HepG2 (cell line): ENCODE measurements around the gene FAF2. TPM values are rescaled to one million over a fixed set of nuclear protein-coding genes. Genes with fewer than 3 reads are reported as not detected.

Experiments used
- ATF6 ChIP-seq: sonication (generic); formaldehyde crosslinking; conservative IDR thresholded peaks from 2 replicates; pipeline ENCODE4 v1.4.0; 2020; ENCODE audit warnings: missing genetic modification reagents
- BHLHE40 ChIP-seq: IDR thresholded peaks from 2 replicates; pipeline ENCODE4 v1.6.1; 2011; ENCODE audit warnings: low read length, improper control_type of control experiment
- MAZ ChIP-seq, 2 experiments: sonication (generic) in 1 of 2; formaldehyde crosslinking in 1 of 2; IDR thresholded peaks; 2 replicates each; pipeline versions ENCODE4 v1.5.0 to v1.6.1; 2012 to 2020; ENCODE audit warnings: low read depth in 2 of 2, mild to moderate bottlenecking in 2 of 2, borderline replicate concordance in 1 of 2, improper control_type of control experiment in 1 of 2, low read length in 1 of 2, missing genetic modification reagents in 1 of 2, moderate library complexity in 1 of 2
- MEIS2 ChIP-seq: sonication (generic); formaldehyde crosslinking; IDR thresholded peaks from 2 replicates; pipeline ENCODE4 v1.9.0; 2021; ENCODE audit warnings: mild to moderate bottlenecking, missing genetic modification reagents
- POLR2AphosphoS5 ChIP-seq: IDR thresholded peaks from 2 replicates; pipeline ENCODE4 v1.6.1; 2012; ENCODE audit warnings: low read depth, low read length
- SIN3B ChIP-seq: fragments of 150-350 bp; IDR thresholded peaks from 2 replicates; pipeline ENCODE4 v1.6.1; 2014; ENCODE audit warnings: low read length
- SP1 ChIP-seq, 2 experiments: fragments of 450-650 bp in 1 of 2; sonication (generic) in 1 of 2; formaldehyde crosslinking in 1 of 2; IDR thresholded peaks; 2 replicates each; pipeline versions ENCODE4 v1.4.0 to v1.6.1; 2016 to 2020; ENCODE audit warnings: missing genetic modification reagents in 1 of 2
- TARDBP ChIP-seq: sonication (generic); formaldehyde crosslinking; IDR thresholded peaks from 2 replicates; pipeline ENCODE4 v1.8.0; 2022; ENCODE audit warnings: mild to moderate bottlenecking, missing genetic modification reagents
- TGIF2 ChIP-seq: IDR thresholded peaks from 2 replicates; pipeline ENCODE4 v1.6.1; 2016; ENCODE audit warnings: control low read depth, missing compliant biosample characterization
- THAP11 ChIP-seq: IDR thresholded peaks from 2 replicates; pipeline ENCODE4 v1.6.1; 2016; ENCODE audit warnings: missing biosample characterization, missing genetic modification reagents
- THRA ChIP-seq: sonication (generic); formaldehyde crosslinking; IDR thresholded peaks from 2 replicates; pipeline ENCODE4 v1.4.0; 2020; ENCODE audit warnings: missing genetic modification reagents, borderline replicate concordance
- ZBTB7B ChIP-seq: sonication (generic); formaldehyde crosslinking; IDR thresholded peaks from 2 replicates; pipeline ENCODE4 v1.4.0; 2020; ENCODE audit warnings: missing genetic modification reagents
- ZNF160 ChIP-seq: sonication (generic); formaldehyde crosslinking; IDR thresholded peaks from 2 replicates; pipeline ENCODE4 v1.8.0; 2022; ENCODE audit warnings: mild to moderate bottlenecking, inconsistent platforms, missing genetic modification reagents
- ZNF430 ChIP-seq: sonication (generic); formaldehyde crosslinking; IDR thresholded peaks from 2 replicates; pipeline ENCODE4 v1.9.0; 2021; ENCODE audit warnings: mild to moderate bottlenecking, missing genetic modification reagents
- ZNF556 ChIP-seq: sonication (generic); formaldehyde crosslinking; IDR thresholded peaks from 2 replicates; pipeline ENCODE4 v1.4.0; 2020; ENCODE audit warnings: mild to moderate bottlenecking, missing genetic modification reagents, borderline replicate concordance
- ZNF761 ChIP-seq: sonication (generic); formaldehyde crosslinking; conservative IDR thresholded peaks from 2 replicates; pipeline ENCODE4 v1.4.0; 2020; ENCODE audit warnings: mild to moderate bottlenecking, missing genetic modification reagents
- polyA plus RNA-seq, 8 experiments: library from polyadenylated mRNA; depleted of rRNA in 3 of 8; stranded (reverse) in 7 of 8; unstranded in 1 of 8; fragments of >200 nt; fragmentation: Illumina TruSeq in 4 of 8; extraction: Trizol in 4 of 8; gene quantifications; 2 replicates each; pipeline versions ENCODE4 v1.2.1 to v1.2.3, GENCODE V29; 2011 to 2016; ENCODE audit warnings: low read depth in 4 of 8, missing spikeins in 1 of 8, mixed read lengths in 1 of 8; ENCODE audit not compliant: insufficient read depth in 1 of 8
- total RNA-seq, 5 experiments: library from RNA; depleted of rRNA; stranded (reverse); fragments of >200 nt; fragmentation: Illumina TruSeq; extraction: Trizol; gene quantifications; 2 replicates each; pipeline ENCODE4 v1.2.3, GENCODE V29; 2016; ENCODE audit warnings: low read depth in 1 of 5
- TF ChIP-seq, protein P1 (sequence below): sonication (generic); IDR thresholded peaks from 2 replicates; pipeline ENCODE4 v1.6.1; 2016; ENCODE audit warnings: low read depth, borderline replicate concordance
- TF ChIP-seq, protein P2 (sequence below): sonication (generic); formaldehyde crosslinking; IDR thresholded peaks from 2 replicates; pipeline ENCODE4; 2020; ENCODE audit warnings: missing genetic modification reagents, mild to moderate bottlenecking, borderline replicate concordance
- TF ChIP-seq, protein P3 (sequence below): sonication (generic); formaldehyde crosslinking; IDR thresholded peaks from 2 replicates; pipeline ENCODE4 v1.5.0; 2020; ENCODE audit warnings: mild to moderate bottlenecking, missing genetic modification reagents

FAF2 gene
- total and polyA plus RNA-seq, 2 of the 13 experiments (the other 11 are each of a cell fraction or from before 2014, with no cell fraction given): 27.8 to 34.3 TPM

DNA sequence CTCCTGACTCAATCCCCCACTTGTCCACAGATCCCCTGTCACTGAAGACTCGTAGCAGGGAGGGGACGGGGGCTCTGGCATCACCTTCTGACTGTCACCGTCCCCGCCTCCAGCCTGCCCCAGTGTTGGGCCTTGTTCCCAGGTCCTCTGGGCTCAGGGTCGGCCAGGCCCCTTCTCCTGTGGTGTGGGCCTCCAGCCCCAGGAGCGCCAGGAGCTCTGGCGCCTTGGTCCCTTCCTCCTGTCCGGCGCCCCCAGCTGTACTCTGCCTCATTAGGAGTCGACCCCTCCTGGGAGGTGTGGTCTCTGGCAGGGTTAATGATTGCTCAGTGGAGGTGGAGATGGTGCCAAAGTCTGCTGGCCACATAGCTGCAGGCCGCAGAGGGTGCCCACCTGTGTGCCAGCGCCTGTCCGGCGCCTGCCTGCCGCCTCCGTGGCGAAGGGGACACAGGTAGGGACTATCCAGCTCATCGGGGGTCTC, 100.8 kb downstream of the FAF2 start, which contains the start of gene CDHR2 (continued):
- TF ChIP-seq, protein P1, sequence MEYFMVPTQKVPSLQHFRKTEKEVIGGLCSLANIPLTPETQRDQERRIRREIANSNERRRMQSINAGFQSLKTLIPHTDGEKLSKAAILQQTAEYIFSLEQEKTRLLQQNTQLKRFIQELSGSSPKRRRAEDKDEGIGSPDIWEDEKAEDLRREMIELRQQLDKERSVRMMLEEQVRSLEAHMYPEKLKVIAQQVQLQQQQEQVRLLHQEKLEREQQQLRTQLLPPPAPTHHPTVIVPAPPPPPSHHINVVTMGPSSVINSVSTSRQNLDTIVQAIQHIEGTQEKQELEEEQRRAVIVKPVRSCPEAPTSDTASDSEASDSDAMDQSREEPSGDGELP: peak; percentile 80; the same call in 1 of the 2 replicates
- TF ChIP-seq ZNF761 (CRISPR knock-in tag) (0 out of 2 replicates have a peak, but pooled peaks have one; percentile 87), ZBTB7B (peak; percentile 56; the same call in 1 of the 2 replicates), ZNF430 (CRISPR knock-in tag) (0 out of 2 replicates have a peak, but pooled peaks have one; percentile 48), SP1 (IDR thresholded peaks at IDR 0.05) (no peak), SP1 (CRISPR knock-in tag; IDR thresholded peaks at IDR 0.05) (0 out of 2 replicates have a peak, but pooled peaks have one; percentile 12), THRA (CRISPR knock-in tag) (peak; percentile 45; the same call in 1 of the 2 replicates), POLR2AphosphoS5 (peak; percentile 55; the same call in 1 of the 2 replicates), ZNF556 (CRISPR knock-in tag) (0 out of 2 replicates have a peak, but pooled peaks have one; percentile 46), THAP11 (CRISPR knock-in tag) (peak; percentile 48; the same call in 1 of the 2 replicates), BHLHE40 (no peak), ATF6 (CRISPR knock-in tag) (no peak), MAZ (IDR thresholded peaks at IDR 0.05; ENCODE audit: borderline replicate concordance, low read depth, low read length) (0 out of 2 replicates have a peak, but pooled peaks have one; percentile 15), MAZ (CRISPR knock-in tag; IDR thresholded peaks at IDR 0.05; ENCODE audit: low read depth) (peak; percentile 31; the same call in 1 of the 2 replicates), SIN3B (no peak), ZNF160 (CRISPR knock-in tag) (0 out of 2 replicates have a peak, but pooled peaks have one; percentile 41), TGIF2 (CRISPR knock-in tag) (peak; percentile 17; the same call in 1 of the 2 replicates), TARDBP (CRISPR knock-in tag) (0 out of 2 replicates have a peak, but pooled peaks have one; percentile 30), MEIS2 (CRISPR knock-in tag) (peak; percentile 36; the same call in 1 of the 2 replicates)
- TF ChIP-seq, protein P2, sequence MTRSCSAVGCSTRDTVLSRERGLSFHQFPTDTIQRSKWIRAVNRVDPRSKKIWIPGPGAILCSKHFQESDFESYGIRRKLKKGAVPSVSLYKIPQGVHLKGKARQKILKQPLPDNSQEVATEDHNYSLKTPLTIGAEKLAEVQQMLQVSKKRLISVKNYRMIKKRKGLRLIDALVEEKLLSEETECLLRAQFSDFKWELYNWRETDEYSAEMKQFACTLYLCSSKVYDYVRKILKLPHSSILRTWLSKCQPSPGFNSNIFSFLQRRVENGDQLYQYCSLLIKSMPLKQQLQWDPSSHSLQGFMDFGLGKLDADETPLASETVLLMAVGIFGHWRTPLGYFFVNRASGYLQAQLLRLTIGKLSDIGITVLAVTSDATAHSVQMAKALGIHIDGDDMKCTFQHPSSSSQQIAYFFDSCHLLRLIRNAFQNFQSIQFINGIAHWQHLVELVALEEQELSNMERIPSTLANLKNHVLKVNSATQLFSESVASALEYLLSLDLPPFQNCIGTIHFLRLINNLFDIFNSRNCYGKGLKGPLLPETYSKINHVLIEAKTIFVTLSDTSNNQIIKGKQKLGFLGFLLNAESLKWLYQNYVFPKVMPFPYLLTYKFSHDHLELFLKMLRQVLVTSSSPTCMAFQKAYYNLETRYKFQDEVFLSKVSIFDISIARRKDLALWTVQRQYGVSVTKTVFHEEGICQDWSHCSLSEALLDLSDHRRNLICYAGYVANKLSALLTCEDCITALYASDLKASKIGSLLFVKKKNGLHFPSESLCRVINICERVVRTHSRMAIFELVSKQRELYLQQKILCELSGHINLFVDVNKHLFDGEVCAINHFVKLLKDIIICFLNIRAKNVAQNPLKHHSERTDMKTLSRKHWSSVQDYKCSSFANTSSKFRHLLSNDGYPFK (CRISPR knock-in tag): 0 out of 2 replicates have a peak, but pooled peaks have one; percentile 35
- TF ChIP-seq, protein P3, sequence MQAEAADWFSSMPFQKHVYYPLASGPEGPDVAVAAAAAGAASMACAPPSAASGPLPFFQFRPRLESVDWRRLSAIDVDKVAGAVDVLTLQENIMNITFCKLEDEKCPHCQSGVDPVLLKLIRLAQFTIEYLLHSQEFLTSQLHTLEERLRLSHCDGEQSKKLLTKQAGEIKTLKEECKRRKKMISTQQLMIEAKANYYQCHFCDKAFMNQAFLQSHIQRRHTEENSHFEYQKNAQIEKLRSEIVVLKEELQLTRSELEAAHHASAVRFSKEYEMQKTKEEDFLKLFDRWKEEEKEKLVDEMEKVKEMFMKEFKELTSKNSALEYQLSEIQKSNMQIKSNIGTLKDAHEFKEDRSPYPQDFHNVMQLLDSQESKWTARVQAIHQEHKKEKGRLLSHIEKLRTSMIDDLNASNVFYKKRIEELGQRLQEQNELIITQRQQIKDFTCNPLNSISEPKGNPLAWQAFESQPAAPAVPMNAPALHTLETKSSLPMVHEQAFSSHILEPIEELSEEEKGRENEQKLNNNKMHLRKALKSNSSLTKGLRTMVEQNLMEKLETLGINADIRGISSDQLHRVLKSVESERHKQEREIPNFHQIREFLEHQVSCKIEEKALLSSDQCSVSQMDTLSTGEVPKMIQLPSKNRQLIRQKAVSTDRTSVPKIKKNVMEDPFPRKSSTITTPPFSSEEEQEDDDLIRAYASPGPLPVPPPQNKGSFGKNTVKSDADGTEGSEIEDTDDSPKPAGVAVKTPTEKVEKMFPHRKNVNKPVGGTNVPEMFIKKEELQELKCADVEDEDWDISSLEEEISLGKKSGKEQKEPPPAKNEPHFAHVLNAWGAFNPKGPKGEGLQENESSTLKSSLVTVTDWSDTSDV (CRISPR knock-in tag): no peak
